ENCODE results near the gene CTRB1.
"Not testable (repeated sequence)": the region's sequence is repeated elsewhere in the genome, so short reads cannot be mapped to it uniquely, and the experiment has no call there.

Gene CTRB1

DNA sequence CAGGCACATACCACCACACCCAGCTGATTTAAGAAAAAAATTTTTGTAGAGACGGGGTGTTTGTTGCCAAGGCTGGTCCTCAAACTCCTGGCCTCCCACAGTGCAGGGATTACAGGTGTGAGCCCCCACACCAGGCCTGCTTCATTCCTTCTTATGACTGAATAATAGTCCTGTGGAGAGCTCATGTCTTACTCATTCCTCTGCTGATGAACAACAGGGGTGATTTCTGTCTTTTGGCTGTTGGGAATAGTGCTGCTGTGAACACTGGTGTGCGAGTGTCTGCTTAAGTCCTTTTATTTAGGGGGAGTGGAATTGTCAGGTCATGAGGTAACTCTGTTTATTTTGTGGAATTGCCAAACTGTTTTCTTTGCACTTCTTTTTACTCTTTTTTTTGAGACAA lies 2.7 kb upstream of the CTRB1 start:
- Histone ChIP-seq H3K27ac (no peak overlapping the region), H3K36me3 (no peaks in the 10 kb centered on the region), H3K4me3 (ENCODE audit: low read depth, low read length) (no peak overlapping the region), H3K9me3 (ENCODE audit: severe bottlenecking) (no peaks in the 10 kb centered on the region), H3K27me3 (ENCODE audit: insufficient read depth, low read depth, severe bottlenecking) (no peaks in the 10 kb centered on the region)
- TF ChIP-seq, protein P1, sequence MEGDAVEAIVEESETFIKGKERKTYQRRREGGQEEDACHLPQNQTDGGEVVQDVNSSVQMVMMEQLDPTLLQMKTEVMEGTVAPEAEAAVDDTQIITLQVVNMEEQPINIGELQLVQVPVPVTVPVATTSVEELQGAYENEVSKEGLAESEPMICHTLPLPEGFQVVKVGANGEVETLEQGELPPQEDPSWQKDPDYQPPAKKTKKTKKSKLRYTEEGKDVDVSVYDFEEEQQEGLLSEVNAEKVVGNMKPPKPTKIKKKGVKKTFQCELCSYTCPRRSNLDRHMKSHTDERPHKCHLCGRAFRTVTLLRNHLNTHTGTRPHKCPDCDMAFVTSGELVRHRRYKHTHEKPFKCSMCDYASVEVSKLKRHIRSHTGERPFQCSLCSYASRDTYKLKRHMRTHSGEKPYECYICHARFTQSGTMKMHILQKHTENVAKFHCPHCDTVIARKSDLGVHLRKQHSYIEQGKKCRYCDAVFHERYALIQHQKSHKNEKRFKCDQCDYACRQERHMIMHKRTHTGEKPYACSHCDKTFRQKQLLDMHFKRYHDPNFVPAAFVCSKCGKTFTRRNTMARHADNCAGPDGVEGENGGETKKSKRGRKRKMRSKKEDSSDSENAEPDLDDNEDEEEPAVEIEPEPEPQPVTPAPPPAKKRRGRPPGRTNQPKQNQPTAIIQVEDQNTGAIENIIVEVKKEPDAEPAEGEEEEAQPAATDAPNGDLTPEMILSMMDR (IDR thresholded peaks at IDR 0.05; ENCODE audit: low read depth, low read length): no peak
- DNase-seq: no peak

DNA sequence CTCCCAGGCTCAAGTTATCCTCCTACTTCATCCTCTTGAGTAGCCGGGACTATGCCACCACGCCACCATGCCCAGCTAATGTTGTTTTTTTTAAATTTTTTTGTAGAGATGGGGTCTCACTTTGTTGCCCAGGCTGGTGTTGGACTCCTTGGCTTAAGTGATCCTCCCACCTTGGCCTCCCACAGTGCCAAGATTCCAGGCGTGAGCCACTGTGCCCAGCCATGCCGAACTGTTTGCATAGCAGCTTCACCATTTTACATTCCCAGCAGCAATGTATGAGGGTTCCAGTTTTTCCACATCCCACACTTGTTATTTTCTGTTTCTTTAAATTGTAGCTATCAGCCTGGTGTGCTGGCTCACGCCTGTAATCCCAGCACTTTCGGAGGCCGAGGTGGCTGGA lies 2.2 kb upstream of the CTRB1 start:
- Histone ChIP-seq H3K27ac (no peak overlapping the region), H3K4me3 (ENCODE audit: low read depth, low read length) (no peak overlapping the region), H3K27me3 (ENCODE audit: insufficient read depth, low read depth, severe bottlenecking) (no peaks in the 10 kb centered on the region), H3K9me3 (ENCODE audit: severe bottlenecking) (no peaks in the 10 kb centered on the region), H3K36me3 (no peaks in the 10 kb centered on the region)
- TF ChIP-seq, protein P1 (IDR thresholded peaks at IDR 0.05; ENCODE audit: low read depth, low read length): no peak
- DNase-seq: no peak

DNA sequence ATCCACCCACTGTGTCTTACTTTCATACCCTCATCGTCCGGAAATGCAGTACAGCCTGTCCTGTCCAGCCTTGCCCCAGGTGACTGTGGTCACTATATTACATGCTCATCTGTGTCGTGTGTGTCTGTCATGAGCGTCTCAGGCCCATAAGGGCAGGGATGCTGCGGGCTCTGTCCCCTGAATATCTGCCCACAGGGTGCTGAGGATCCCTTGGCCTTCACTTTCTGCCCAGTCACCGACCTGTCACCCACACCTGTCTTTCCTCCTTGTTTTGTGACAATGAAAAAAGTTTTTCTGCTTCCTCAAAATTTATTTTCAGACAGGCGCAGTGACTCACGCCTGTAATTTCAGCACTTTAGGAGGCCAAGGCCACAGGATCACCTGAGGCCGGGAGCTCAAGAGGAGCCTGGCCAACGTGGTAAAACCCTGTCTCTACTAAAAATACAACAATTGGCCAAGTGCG lies 1.4 kb upstream of the CTRB1 start:
- H3K36me3 ChIP-seq: no peaks in the 10 kb centered on the region
- TF ChIP-seq, protein P1 (IDR thresholded peaks at IDR 0.05; ENCODE audit: low read depth, low read length): no peak
- no peaks in the 10 kb centered on the region for H3K27me3 ChIP-seq (ENCODE audit: insufficient read depth, low read depth, severe bottlenecking)
- no peak overlapping the region for H3K4me3 ChIP-seq (ENCODE audit: low read depth, low read length)
- H3K9me3 ChIP-seq (ENCODE audit: severe bottlenecking): no peaks in the 10 kb centered on the region
- H3K27ac ChIP-seq: no peak overlapping the region
- no peak for DNase-seq

DNA sequence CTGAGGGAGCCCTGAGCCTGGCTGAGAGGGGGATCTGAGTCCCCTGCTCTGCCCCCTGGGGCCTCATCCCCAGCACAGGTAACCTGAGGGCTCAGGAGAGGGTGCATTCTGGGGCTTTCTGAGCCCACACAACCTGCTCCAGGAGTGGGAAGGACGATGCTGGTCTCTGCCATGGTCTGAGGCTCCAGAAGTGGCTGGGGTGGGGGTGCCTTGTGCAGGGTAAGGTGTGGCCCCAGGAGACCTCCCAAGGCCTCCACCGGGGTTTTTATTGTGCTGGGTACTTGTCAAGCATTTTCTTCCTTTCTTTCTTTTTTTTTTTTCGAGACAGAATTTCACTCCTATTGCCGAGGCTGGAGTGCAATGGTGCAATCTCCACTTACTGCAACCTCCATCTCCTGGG lies 300 bp downstream of the CTRB1 start:
- no peaks in the 10 kb centered on the region for H3K36me3 ChIP-seq
- H3K27me3 ChIP-seq (ENCODE audit: insufficient read depth, low read depth, severe bottlenecking): no peaks in the 10 kb centered on the region
- no peak for DNase-seq
- no peak overlapping the region for H3K27ac ChIP-seq
- no peaks in the 10 kb centered on the region for H3K9me3 ChIP-seq (ENCODE audit: severe bottlenecking)
- no peak overlapping the region for H3K4me3 ChIP-seq (ENCODE audit: low read depth, low read length)
- TF ChIP-seq, protein P1 (IDR thresholded peaks at IDR 0.05; ENCODE audit: low read depth, low read length): no peak

DNA sequence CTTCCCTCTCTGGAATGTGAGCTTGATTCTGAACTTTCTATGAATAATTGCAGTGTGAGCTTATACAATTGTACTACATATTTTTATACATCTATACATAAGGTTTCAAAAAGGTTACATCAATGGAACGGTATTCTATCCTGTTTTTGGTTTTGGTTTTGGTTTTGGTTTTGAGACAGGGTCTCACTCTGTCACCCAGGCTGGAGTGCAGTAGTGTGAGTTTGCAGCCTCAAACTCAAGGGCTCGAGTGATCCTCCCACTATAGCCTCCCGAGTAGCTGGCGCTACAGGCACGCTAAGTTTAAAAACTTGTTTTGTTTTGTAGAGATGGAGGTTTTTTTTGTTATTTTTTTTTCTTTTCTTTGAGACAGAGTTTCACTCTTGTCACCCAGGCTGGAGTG lies 1.1 kb downstream of the CTRB1 start:
- no peak overlapping the region for H3K27ac ChIP-seq
- no peak overlapping the region for H3K4me3 ChIP-seq (ENCODE audit: low read depth, low read length)
- no peaks in the 10 kb centered on the region for H3K27me3 ChIP-seq (ENCODE audit: insufficient read depth, low read depth, severe bottlenecking)
- no peaks in the 10 kb centered on the region for H3K36me3 ChIP-seq
- H3K9me3 ChIP-seq (ENCODE audit: severe bottlenecking): no peaks in the 10 kb centered on the region
- TF ChIP-seq, protein P1 (IDR thresholded peaks at IDR 0.05; ENCODE audit: low read depth, low read length): no peak
- no peak for DNase-seq

DNA sequence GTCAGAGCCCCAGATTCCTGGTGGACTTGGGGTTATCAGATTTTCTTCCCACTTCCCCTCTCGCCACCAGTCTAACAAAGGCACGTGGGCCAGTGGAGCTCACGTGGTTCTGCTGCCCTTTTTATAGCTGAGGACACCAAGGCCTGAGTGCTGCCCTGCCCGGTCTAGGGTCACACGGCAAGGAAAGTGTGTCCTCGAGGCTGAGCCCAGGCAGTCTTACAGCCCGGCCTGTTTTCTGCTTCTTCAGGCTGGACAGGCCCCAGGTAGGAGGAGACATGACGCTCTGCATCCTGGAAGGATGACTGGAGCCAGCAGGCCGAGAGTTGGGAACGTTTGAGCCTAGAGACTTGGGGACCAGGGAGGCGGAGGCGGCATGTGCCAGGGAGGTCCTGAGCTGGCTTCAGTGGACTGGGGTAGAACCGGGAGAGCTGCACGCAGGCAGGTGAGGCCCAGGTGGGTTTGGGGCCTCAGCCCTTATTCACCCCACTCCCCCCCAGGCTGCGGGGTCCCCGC lies 3.5 kb downstream of the CTRB1 start:
- no peaks in the 10 kb centered on the region for H3K36me3 ChIP-seq
- H3K27ac ChIP-seq: no peak overlapping the region
- H3K9me3 ChIP-seq (ENCODE audit: severe bottlenecking): no peaks in the 10 kb centered on the region
- no peak overlapping the region for H3K4me3 ChIP-seq (ENCODE audit: low read depth, low read length)
- TF ChIP-seq, protein P1 (IDR thresholded peaks at IDR 0.05; ENCODE audit: low read depth, low read length): no peak
- no peaks in the 10 kb centered on the region for H3K27me3 ChIP-seq (ENCODE audit: insufficient read depth, low read depth, severe bottlenecking)
- no peak for DNase-seq

DNA sequence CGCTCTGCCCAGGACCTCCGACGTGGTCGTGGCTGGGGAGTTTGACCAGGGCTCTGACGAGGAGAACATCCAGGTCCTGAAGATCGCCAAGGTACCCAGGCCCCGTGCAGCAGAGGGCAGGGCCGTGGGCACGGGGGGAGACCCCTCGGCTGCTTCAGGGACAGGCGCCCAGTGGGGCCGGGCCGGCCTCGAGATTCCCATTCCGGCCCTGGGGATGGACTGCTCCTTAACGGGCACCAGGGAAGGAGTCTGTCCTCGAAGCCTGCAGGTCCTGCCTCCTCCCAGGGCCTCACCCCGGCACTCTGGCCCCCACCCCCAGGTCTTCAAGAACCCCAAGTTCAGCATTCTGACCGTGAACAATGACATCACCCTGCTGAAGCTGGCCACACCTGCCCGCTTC lies 4.3 kb downstream of the CTRB1 start:
- not testable (repeated sequence) for H3K9me3 ChIP-seq (ENCODE audit: severe bottlenecking); H3K36me3 ChIP-seq; H3K4me3 ChIP-seq (ENCODE audit: low read depth, low read length); H3K27me3 ChIP-seq (ENCODE audit: insufficient read depth, low read depth, severe bottlenecking); DNase-seq; H3K27ac ChIP-seq
